ENCODE measurements around the gene DNAI4. TPM values are rescaled to one million over a fixed set of nuclear protein-coding genes. Genes with fewer than 3 reads are reported as not detected.
A peak's percentile ranks its signal among the peaks of the same experiment; 100 is the strongest.

Gene DNAI4
- total RNA-seq, 2 experiments from 2014 or later, result 1.9 to 10.2 TPM

DNA sequence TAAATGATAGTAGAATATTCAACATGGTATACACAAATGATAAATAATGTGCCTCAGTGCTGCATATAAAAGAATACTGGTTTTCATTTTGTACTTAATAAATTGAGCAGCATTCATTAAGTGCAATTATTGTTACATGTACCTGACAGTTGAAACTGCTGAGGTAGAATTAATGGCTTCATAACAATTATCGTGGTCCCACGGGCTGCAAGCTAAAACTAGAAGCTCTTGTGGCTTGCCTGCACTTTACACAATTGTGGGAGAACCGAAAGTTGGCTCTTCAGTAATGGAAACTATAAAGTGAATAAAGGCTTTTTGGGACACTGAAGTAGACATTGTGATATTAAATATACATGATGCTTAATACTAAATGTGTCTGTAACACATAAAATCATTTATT lies 146.8 kb downstream of the DNAI4 start:
- POLR2A ChIA-PET, result interaction anchor here (0.5 to 3.1 kb wide), 10 partner anchors 10 to 662 kb away, joined by 3 to 15 read pairs (median 3); partner anchors contain the start of gene C1orf141
- peaks cover 31% of the 10 kb centered on the region for H3K4me1 ChIP-seq (ENCODE audit: insufficient read depth, low read length, poor library complexity, severe bottlenecking)
- DNase-seq (ENCODE audit: low spot score), result no peak
- H3K4me3 ChIP-seq (ENCODE audit: low read depth, low read length, poor library complexity, severe bottlenecking), result no peak overlapping the region
- intact Hi-C loops (cut with micrococcal nuclease; ENCODE audit: unreplicated experiment), result no loop called here
- no peak for TF ChIP-seq EZH2phosphoT487 (IDR thresholded peaks at IDR 0.05; ENCODE audit: borderline replicate concordance, low read depth, low read length)
- TF ChIP-seq, protein P1, sequence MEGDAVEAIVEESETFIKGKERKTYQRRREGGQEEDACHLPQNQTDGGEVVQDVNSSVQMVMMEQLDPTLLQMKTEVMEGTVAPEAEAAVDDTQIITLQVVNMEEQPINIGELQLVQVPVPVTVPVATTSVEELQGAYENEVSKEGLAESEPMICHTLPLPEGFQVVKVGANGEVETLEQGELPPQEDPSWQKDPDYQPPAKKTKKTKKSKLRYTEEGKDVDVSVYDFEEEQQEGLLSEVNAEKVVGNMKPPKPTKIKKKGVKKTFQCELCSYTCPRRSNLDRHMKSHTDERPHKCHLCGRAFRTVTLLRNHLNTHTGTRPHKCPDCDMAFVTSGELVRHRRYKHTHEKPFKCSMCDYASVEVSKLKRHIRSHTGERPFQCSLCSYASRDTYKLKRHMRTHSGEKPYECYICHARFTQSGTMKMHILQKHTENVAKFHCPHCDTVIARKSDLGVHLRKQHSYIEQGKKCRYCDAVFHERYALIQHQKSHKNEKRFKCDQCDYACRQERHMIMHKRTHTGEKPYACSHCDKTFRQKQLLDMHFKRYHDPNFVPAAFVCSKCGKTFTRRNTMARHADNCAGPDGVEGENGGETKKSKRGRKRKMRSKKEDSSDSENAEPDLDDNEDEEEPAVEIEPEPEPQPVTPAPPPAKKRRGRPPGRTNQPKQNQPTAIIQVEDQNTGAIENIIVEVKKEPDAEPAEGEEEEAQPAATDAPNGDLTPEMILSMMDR (conservative IDR thresholded peaks at IDR 0.05; ENCODE audit: low read length), result no peak
- no peaks in the 10 kb centered on the region for H4K20me1 ChIP-seq (ENCODE audit: insufficient read depth, low read length)
- CTCF ChIA-PET (ENCODE audit: unreplicated experiment), result no interaction called here
- H3K27ac ChIP-seq (ENCODE audit: low read depth, low read length, poor library complexity, severe bottlenecking), result no peak overlapping the region
- peaks cover 5% of the 10 kb centered on the region; the same call in 1 of the 2 replicates for H3K9me3 ChIP-seq (ENCODE audit: low read length)
- no peaks in the 10 kb centered on the region; the same call in 1 of the 2 replicates for H3K36me3 ChIP-seq (ENCODE audit: insufficient read depth, low read length)
- H3K79me2 ChIP-seq (ENCODE audit: insufficient read depth, low read depth, low read length), result no peaks in the 10 kb centered on the region
- BruUV-seq (replicated peaks), result no TSS peak
- H3K4me2 ChIP-seq (ENCODE audit: low read length), result peak overlapping the region; percentile 47
- no peaks in the 10 kb centered on the region for H3K9me2 ChIP-seq (ENCODE audit: insufficient read depth, low read length)
- H2AFZ ChIP-seq (ENCODE audit: low read length), result peak overlapping the region; percentile 75; the same call in 1 of the 2 replicates

DNA sequence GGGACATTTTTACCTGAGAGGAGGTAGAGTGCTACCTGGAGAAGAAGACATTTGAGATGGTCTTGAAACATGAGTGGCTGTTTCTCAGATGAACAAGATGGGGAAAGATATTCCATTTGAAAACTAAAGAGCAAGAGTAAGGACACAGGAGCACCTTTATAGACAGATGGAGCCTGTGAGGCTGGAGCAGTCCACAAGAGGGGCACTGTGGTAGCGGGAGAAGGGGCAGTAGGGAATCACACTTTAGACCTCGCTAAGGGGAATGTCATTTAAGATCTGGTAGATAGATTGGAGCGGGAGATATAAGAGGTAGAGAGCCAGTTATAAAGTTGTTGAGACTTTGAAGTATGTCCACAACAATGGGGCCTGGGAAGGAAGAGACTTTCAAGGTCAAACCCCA lies 149.0 kb downstream of the DNAI4 start:
- TF ChIP-seq, protein P1 (conservative IDR thresholded peaks at IDR 0.05; ENCODE audit: low read length), result no peak
- TF ChIP-seq EZH2phosphoT487 (IDR thresholded peaks at IDR 0.05; ENCODE audit: borderline replicate concordance, low read depth, low read length), result no peak
- Histone ChIP-seq H3K79me2 (ENCODE audit: insufficient read depth, low read depth, low read length) (no peaks in the 10 kb centered on the region), H4K20me1 (ENCODE audit: insufficient read depth, low read length) (no peaks in the 10 kb centered on the region), H3K4me3 (ENCODE audit: low read depth, low read length, poor library complexity, severe bottlenecking) (no peak overlapping the region), H2AFZ (ENCODE audit: low read length) (no peak overlapping the region), H3K4me1 (ENCODE audit: insufficient read depth, low read length, poor library complexity, severe bottlenecking) (peaks cover 50% of the 10 kb centered on the region), H3K9me2 (ENCODE audit: insufficient read depth, low read length) (no peaks in the 10 kb centered on the region), H3K27ac (ENCODE audit: low read depth, low read length, poor library complexity, severe bottlenecking) (no peak overlapping the region), H3K36me3 (ENCODE audit: insufficient read depth, low read length) (peaks cover 5% of the 10 kb centered on the region), H3K4me2 (ENCODE audit: low read length) (no peak overlapping the region), H3K9me3 (ENCODE audit: low read length) (peaks cover 5% of the 10 kb centered on the region; the same call in 1 of the 2 replicates)
- no peak for DNase-seq (ENCODE audit: low spot score)
- ChIA-PET CTCF (ENCODE audit: unreplicated experiment) (no interaction called here), POLR2A (interaction anchor here (1.3 kb wide), 1 partner anchor 18 kb away, joined by 3 read pairs; no protein-coding TSS in a partner anchor)
- intact Hi-C loops (cut with micrococcal nuclease; ENCODE audit: unreplicated experiment), result no loop called here
- BruUV-seq (replicated peaks), result no TSS peak

DNA sequence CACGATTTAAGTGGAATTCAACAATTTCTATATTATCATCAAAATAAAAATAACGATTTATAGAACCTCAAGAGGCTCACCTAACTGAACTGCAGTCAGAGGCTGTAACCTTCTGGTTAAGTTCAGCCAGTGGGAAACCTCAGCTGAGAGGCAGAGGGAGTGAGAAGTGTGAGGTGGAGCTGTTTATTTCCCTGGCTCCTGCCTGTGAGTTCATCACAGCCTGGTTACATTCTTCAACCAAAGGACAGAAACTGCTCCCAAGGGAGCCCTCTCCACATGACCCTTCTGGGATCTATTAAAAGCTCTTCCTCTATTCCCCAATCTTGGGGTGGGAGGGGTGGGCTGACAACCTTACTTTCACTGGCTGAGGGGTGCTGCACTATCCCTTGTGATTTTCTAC lies 150.2 kb downstream of the DNAI4 start:
- no peak overlapping the region for H3K4me3 ChIP-seq (ENCODE audit: low read depth, low read length, poor library complexity, severe bottlenecking)
- no peak overlapping the region for H2AFZ ChIP-seq (ENCODE audit: low read length)
- H3K27ac ChIP-seq (ENCODE audit: low read depth, low read length, poor library complexity, severe bottlenecking), result no peak overlapping the region
- H3K4me2 ChIP-seq (ENCODE audit: low read length), result no peak overlapping the region
- peaks cover 5% of the 10 kb centered on the region; the same call in 1 of the 2 replicates for H3K9me3 ChIP-seq (ENCODE audit: low read length)
- peaks cover 5% of the 10 kb centered on the region for H3K36me3 ChIP-seq (ENCODE audit: insufficient read depth, low read length)
- H3K4me1 ChIP-seq (ENCODE audit: insufficient read depth, low read length, poor library complexity, severe bottlenecking), result peaks cover 56% of the 10 kb centered on the region
- no peak for DNase-seq (ENCODE audit: low spot score)
- no peaks in the 10 kb centered on the region for H4K20me1 ChIP-seq (ENCODE audit: insufficient read depth, low read length)
- CTCF ChIA-PET (ENCODE audit: unreplicated experiment), result no interaction called here
- intact Hi-C loops (cut with micrococcal nuclease; ENCODE audit: unreplicated experiment), result no loop called here
- no peaks in the 10 kb centered on the region for H3K79me2 ChIP-seq (ENCODE audit: insufficient read depth, low read depth, low read length)
- no TSS peak for BruUV-seq (replicated peaks)
- TF ChIP-seq EZH2phosphoT487 (IDR thresholded peaks at IDR 0.05; ENCODE audit: borderline replicate concordance, low read depth, low read length), result no peak
- TF ChIP-seq, protein P1 (conservative IDR thresholded peaks at IDR 0.05; ENCODE audit: low read length), result no peak
- POLR2A ChIA-PET, result interaction anchor here (0.6 to 1.3 kb wide), 4 partner anchors 16 to 511 kb away, joined by 3 to 4 read pairs (median 4); no protein-coding TSS in a partner anchor
- H3K9me2 ChIP-seq (ENCODE audit: insufficient read depth, low read length), result no peaks in the 10 kb centered on the region
